GM10266 (cell line): ENCODE data around the gene VTCN1.

Experiments
- DNase-seq: peaks from one replicate; pipeline ENCODE4 v3.0.0; 2012; ENCODE audit errors: extremely low spot score
- CTCF ChIP-seq: IDR thresholded peaks from 2 replicates; pipeline ENCODE4 v1.5.1; 2012; ENCODE audit warnings: mild to moderate bottlenecking, low read depth; ENCODE audit not compliant: control insufficient read depth, insufficient read depth; ENCODE audit errors: missing control alignments

VTCN1 gene

DNA sequence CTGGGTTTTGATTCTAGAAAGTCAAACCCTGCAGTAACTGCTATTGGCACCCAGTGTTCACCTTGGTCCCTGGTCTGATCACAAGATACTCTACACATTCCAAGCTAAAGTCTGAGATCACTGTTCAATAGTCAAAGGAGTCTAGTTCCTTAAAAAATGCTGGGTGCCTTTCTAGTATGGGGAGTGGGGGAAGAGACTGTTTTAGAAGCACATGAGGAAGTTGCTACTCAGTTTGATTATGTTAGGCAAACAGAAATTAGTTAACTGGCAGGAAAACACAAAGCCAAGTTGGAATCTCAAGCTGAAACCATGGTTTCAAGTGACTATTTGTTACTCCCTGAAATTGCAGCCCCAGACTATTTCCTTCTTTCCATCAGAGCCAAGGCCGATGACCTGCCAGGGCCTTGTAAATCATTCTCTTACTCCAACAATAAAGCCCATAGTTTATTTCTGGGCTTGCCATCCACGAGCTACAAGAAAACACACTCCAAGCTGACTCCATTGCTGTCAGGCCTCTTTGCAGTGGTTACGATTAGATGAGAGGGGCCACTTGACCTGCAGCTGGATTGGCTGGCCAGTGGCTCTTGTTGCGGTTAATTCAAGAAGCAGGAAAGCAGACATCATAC, 21.1 kb upstream of the VTCN1 start:
- TF ChIP-seq CTCF = no peak
- DNase-seq = no peak

- TF ChIP-seq CTCF = no peak
- no peak for DNase-seq
Measured at GRCh38 chr1:117231312-117231711, 20.6 kb upstream of the VTCN1 start.

DNA sequence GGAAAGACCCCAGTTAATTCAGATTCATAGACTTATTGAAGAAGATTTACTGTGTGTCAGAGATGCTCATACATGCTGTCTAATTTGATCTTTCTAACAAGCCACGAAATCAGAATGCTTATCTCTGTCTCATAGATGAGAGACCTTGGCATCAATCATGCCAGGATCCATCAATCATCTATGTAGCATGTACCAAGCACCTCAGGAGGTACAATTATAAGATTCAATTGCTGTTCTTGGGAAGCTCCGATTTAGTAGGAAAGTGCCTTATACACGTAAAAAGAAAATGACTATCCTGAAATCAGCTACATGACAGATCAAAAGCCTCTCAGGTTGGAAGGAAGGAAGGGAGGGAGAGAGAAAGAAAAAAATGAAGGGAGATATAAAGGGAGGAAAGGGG, 18.5 kb upstream of the VTCN1 start:
- no peak for DNase-seq
- no peak for TF ChIP-seq CTCF

GRCh38 chr1:117225931-117226330, 15.2 kb upstream of the VTCN1 start:
- no peak for DNase-seq
- TF ChIP-seq CTCF = no peak

GRCh38 chr1:117216718-117217117, 6.0 kb upstream of the VTCN1 start:
- no peak for TF ChIP-seq CTCF
- DNase-seq = no peak

DNA sequence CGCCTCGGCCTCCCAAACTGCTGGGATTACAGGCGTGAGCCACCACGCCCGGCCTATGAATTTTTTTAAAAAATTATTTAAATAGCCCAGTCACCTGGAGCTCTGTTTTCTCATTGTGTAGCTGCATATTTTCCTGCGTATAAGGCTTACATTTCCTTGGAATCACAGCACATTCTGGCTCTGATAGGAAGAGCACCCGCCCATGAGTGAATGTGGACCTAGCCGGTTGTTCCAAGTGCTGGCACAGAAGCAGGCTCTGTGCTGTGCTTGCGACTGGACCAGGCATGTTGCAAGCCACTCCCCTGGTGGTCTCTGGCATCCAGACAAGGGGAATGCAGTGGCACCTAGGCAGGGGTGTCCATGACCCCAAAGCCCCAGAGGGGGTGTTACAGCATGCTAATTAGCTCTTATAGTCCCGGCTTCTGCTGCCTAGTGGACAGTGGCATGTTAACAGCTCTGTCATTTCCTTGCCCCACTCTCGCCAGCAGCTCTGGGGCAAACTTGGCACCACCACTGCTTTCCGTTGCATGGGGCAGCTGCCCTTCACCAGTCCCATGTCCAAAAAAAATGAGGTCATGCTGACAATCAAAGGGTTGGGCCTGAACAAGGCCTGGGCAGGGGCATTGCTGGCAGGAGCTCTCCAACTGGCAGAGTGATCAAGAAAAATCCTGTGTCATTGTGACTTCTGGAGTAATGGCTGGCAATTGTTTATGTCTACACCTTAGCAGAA, 5.2 kb upstream of the VTCN1 start:
- no peak for TF ChIP-seq CTCF
- DNase-seq = no peak

DNA sequence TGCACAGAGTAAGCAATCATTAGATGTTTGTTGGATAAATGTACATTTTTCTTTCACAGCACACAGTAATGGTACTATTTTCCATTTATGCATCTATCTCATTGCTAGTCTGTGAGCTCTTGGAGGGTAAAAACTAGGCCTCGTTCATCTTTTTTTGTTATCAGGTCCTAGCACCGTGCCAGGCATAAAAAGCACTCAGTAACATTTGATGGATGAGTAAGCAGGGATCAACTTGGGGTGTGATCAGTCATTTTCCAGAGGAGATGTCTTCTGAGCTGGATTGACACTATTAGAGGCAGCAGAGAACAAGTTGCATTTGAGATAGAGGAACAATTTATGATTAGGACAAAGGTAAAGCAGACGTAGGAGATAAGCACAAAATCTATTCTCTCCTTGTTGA, 4.3 kb upstream of the VTCN1 start:
- no peak for TF ChIP-seq CTCF
- no peak for DNase-seq
